Measurements from ENCODE around the gene RBMS1.

RBMS1 gene

GRCh38 chr2:160437273-160437672, 56.3 kb downstream of the RBMS1 start:
- no peak for TF ChIP-seq SIN3A (IDR thresholded peaks at IDR 0.05; ENCODE audit: borderline replicate concordance, insufficient read depth, low read length)
- TF ChIP-seq TAF1 (IDR thresholded peaks at IDR 0.05; ENCODE audit: borderline replicate concordance, insufficient read depth, low read length): no peak
- no peak for TF ChIP-seq FOXP2 (optimal IDR thresholded peaks at IDR 0.05; ENCODE audit: borderline replicate concordance, extremely low read depth, extremely low read length, insufficient read depth)
- TF ChIP-seq, protein P1, sequence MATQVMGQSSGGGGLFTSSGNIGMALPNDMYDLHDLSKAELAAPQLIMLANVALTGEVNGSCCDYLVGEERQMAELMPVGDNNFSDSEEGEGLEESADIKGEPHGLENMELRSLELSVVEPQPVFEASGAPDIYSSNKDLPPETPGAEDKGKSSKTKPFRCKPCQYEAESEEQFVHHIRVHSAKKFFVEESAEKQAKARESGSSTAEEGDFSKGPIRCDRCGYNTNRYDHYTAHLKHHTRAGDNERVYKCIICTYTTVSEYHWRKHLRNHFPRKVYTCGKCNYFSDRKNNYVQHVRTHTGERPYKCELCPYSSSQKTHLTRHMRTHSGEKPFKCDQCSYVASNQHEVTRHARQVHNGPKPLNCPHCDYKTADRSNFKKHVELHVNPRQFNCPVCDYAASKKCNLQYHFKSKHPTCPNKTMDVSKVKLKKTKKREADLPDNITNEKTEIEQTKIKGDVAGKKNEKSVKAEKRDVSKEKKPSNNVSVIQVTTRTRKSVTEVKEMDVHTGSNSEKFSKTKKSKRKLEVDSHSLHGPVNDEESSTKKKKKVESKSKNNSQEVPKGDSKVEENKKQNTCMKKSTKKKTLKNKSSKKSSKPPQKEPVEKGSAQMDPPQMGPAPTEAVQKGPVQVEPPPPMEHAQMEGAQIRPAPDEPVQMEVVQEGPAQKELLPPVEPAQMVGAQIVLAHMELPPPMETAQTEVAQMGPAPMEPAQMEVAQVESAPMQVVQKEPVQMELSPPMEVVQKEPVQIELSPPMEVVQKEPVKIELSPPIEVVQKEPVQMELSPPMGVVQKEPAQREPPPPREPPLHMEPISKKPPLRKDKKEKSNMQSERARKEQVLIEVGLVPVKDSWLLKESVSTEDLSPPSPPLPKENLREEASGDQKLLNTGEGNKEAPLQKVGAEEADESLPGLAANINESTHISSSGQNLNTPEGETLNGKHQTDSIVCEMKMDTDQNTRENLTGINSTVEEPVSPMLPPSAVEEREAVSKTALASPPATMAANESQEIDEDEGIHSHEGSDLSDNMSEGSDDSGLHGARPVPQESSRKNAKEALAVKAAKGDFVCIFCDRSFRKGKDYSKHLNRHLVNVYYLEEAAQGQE (IDR thresholded peaks at IDR 0.05; ENCODE audit: insufficient read depth in 1 of 2, low read depth in 2 of 2, low read length in 2 of 2): no peak
- TF ChIP-seq POLR2AphosphoS5 (IDR thresholded peaks at IDR 0.05; ENCODE audit: low read depth, low read length): no peak

- TF ChIP-seq SIN3A (IDR thresholded peaks at IDR 0.05; ENCODE audit: borderline replicate concordance, insufficient read depth, low read length): no peak
- no peak for TF ChIP-seq POLR2AphosphoS5 (IDR thresholded peaks at IDR 0.05; ENCODE audit: low read depth, low read length)
- no peak for TF ChIP-seq FOXP2 (optimal IDR thresholded peaks at IDR 0.05; ENCODE audit: borderline replicate concordance, extremely low read depth, extremely low read length, insufficient read depth)
- no peak for TF ChIP-seq TAF1 (IDR thresholded peaks at IDR 0.05; ENCODE audit: borderline replicate concordance, insufficient read depth, low read length)
- TF ChIP-seq, protein P1 (IDR thresholded peaks at IDR 0.05; ENCODE audit: insufficient read depth in 1 of 2, low read depth in 2 of 2, low read length in 2 of 2): no peak
Observed at GRCh38 chr2:160434254-160434948, 59.2 kb downstream of the RBMS1 start.

GRCh38 chr2:160433466-160434140, 60.0 kb downstream of the RBMS1 start:
- TF ChIP-seq FOXP2 (optimal IDR thresholded peaks at IDR 0.05; ENCODE audit: borderline replicate concordance, extremely low read depth, extremely low read length, insufficient read depth): no peak
- no peak for TF ChIP-seq SIN3A (IDR thresholded peaks at IDR 0.05; ENCODE audit: borderline replicate concordance, insufficient read depth, low read length)
- TF ChIP-seq, protein P1 (IDR thresholded peaks at IDR 0.05; ENCODE audit: insufficient read depth in 1 of 2, low read depth in 2 of 2, low read length in 2 of 2): no peak
- TF ChIP-seq TAF1 (IDR thresholded peaks at IDR 0.05; ENCODE audit: borderline replicate concordance, insufficient read depth, low read length): no peak
- no peak for TF ChIP-seq POLR2AphosphoS5 (IDR thresholded peaks at IDR 0.05; ENCODE audit: low read depth, low read length)

GRCh38 chr2:160432633-160433032, 61.0 kb downstream of the RBMS1 start:
- TF ChIP-seq SIN3A (IDR thresholded peaks at IDR 0.05; ENCODE audit: borderline replicate concordance, insufficient read depth, low read length) (no peak), FOXP2 (optimal IDR thresholded peaks at IDR 0.05; ENCODE audit: borderline replicate concordance, extremely low read depth, extremely low read length, insufficient read depth) (no peak), POLR2AphosphoS5 (IDR thresholded peaks at IDR 0.05; ENCODE audit: low read depth, low read length) (no peak), TAF1 (IDR thresholded peaks at IDR 0.05; ENCODE audit: borderline replicate concordance, insufficient read depth, low read length) (no peak)
- TF ChIP-seq, protein P1 (IDR thresholded peaks at IDR 0.05; ENCODE audit: insufficient read depth in 1 of 2, low read depth in 2 of 2, low read length in 2 of 2): no peak
